GM21717 (cell line): ENCODE data around the gene CLMN.
"Not testable (repeated sequence)": the region's sequence is repeated elsewhere in the genome, so short reads cannot be mapped to it uniquely, and the experiment has no call there.

Experiments
- ATAC-seq: cut with Tn5 transposase; IDR thresholded peaks from one replicate; pipeline ENCODE4 v1.9.1; 2021; ENCODE audit warnings: mild to moderate bottlenecking, moderate library complexity; ENCODE audit not compliant: unreplicated experiment

CLMN gene

GRCh38 chr14:95225251-95225887, 94.3 kb downstream of the CLMN start:
- no peak for ATAC-seq

- no peak for ATAC-seq
Observed at GRCh38 chr14:95222870-95223398, 96.8 kb downstream of the CLMN start.

- ATAC-seq = no peak
Observed at GRCh38 chr14:95222151-95222631, 97.5 kb downstream of the CLMN start.

GRCh38 chr14:95221531-95221930, 98.2 kb downstream of the CLMN start:
- no peak for ATAC-seq

GRCh38 chr14:95220663-95221231, 99.0 kb downstream of the CLMN start:
- no peak for ATAC-seq

GRCh38 chr14:95218472-95219193, 101.1 kb downstream of the CLMN start:
- ATAC-seq = no peak

- ATAC-seq = no peak
Observed at GRCh38 chr14:95218006-95218405, 101.7 kb downstream of the CLMN start.

GRCh38 chr14:95217391-95217900, 102.3 kb downstream of the CLMN start:
- no peak for ATAC-seq

- ATAC-seq = no peak
Observed at GRCh38 chr14:95216008-95216407, 103.7 kb downstream of the CLMN start.

GRCh38 chr14:95215094-95215725, 104.5 kb downstream of the CLMN start:
- ATAC-seq = no peak

GRCh38 chr14:95213774-95214173, 105.9 kb downstream of the CLMN start:
- no peak for ATAC-seq

GRCh38 chr14:95211721-95212504, 107.8 kb downstream of the CLMN start:
- ATAC-seq = no peak

- ATAC-seq = no peak
Observed at GRCh38 chr14:95210699-95211098, 109.0 kb downstream of the CLMN start.

GRCh38 chr14:95208598-95208997, 111.1 kb downstream of the CLMN start:
- ATAC-seq = no peak

- ATAC-seq = no peak
Observed at GRCh38 chr14:95207475-95208233, 112.1 kb downstream of the CLMN start.

GRCh38 chr14:95206534-95206933, 113.2 kb downstream of the CLMN start:
- no peak for ATAC-seq

- no peak for ATAC-seq
Observed at GRCh38 chr14:95204705-95205104, 115.0 kb downstream of the CLMN start.

- not testable (repeated sequence) for ATAC-seq
Observed at GRCh38 chr14:95201745-95202144, 118.0 kb downstream of the CLMN start.

GRCh38 chr14:95200404-95200803, 119.3 kb downstream of the CLMN start:
- no peak for ATAC-seq
